Measurements from ENCODE around the gene RPS6KA3. TPM values are rescaled to one million over a fixed set of nuclear protein-coding genes. Genes with fewer than 3 reads are reported as not detected.

The RPS6KA3 gene
- total RNA-seq, 4 donors from 2014 or later = 41.6 to 57.6 (median 51.4) TPM

DNA sequence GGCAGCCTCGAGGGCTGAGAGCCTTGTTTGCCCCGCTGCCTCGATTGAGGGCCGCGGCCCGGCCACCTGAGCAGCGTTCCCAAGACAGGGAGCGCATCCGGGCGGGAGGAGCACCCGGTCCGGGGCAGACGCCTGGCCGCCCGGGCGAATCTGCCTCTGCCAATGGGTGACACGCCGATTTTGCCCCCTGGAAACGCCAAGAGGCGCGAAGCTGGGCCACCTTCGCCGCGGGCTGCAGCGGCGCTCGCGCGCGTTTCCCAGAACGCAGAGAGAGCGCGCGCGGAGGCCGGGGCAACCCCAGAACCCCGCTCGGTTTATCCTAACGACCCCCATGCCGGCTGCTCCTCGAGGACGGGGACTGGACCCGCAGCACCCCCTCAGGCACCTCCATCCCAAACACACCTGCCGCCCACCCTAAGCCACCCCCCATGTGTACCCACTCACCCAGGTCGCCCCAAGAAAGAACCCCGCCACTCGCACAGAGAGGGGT is 150.6 kb downstream of the RPS6KA3 start:
- 0 to 7% methylated on average over 1 to 3 of the region's 47 CpGs for WGBS, 2 donors
- H3K4me1 ChIP-seq = peaks cover 0 to 10% of the 10 kb centered on the region in 2 donors
- no peak for DNase-seq
- no peak overlapping the region for H3K27ac ChIP-seq
- TF ChIP-seq, protein P1, sequence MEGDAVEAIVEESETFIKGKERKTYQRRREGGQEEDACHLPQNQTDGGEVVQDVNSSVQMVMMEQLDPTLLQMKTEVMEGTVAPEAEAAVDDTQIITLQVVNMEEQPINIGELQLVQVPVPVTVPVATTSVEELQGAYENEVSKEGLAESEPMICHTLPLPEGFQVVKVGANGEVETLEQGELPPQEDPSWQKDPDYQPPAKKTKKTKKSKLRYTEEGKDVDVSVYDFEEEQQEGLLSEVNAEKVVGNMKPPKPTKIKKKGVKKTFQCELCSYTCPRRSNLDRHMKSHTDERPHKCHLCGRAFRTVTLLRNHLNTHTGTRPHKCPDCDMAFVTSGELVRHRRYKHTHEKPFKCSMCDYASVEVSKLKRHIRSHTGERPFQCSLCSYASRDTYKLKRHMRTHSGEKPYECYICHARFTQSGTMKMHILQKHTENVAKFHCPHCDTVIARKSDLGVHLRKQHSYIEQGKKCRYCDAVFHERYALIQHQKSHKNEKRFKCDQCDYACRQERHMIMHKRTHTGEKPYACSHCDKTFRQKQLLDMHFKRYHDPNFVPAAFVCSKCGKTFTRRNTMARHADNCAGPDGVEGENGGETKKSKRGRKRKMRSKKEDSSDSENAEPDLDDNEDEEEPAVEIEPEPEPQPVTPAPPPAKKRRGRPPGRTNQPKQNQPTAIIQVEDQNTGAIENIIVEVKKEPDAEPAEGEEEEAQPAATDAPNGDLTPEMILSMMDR (IDR thresholded peaks at IDR 0.05) = no peak
- TF ChIP-seq POLR2A (IDR thresholded peaks at IDR 0.05) = no peak
- no peaks in the 10 kb centered on the region for H3K27me3 ChIP-seq
- intact Hi-C loops (cut with DNase I) = no loop called here
- H3K9me3 ChIP-seq = no peaks in the 10 kb centered on the region
- no peak overlapping the region for H3K4me3 ChIP-seq (replicated peaks in 1 of 3)
- H3K36me3 ChIP-seq = no peaks in the 10 kb centered on the region

DNA sequence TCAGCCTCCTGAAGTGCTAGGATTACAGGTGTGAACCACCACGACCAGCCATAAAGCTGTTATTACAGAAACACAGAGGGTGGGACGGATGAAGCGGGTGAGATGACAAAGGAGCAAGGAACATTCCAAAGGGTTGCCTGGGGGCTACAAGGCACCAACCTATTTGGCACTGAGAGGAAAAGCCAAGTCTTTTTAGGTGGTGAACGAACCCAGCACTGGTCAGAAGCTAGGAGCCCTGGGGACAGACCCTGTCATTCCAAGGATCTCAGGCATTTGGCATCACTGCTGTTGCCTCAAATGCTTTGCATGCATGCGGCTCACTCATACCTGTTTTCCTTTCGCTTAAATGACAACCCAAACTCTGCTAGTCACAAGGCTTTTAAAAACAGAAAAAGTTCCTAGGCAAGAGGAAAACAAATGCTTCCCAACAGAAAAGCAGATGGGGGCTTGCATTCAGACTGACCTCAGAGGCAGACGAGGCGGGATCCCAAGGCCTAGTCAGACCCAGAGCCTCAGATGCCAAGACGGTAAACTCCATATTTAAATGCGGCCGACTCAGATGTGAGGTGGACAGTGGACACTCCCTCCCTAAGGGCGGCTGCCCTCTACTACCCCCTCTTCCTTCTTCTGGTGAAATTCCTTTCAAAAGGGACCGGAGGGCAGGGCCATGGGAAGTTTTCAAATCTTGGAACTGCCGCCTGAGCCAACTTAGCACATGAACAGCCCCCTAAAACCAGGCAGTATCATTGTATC is 154.5 kb downstream of the RPS6KA3 start:
- no peak for TF ChIP-seq POLR2A (IDR thresholded peaks at IDR 0.05)
- TF ChIP-seq, protein P1 (IDR thresholded peaks at IDR 0.05) = no peak
- WGBS, 2 donors = 86 to 93% methylated on average over 13 to 14 of the region's 14 CpGs
- DNase-seq = no peak
- Histone ChIP-seq H3K4me3 (replicated peaks in 1 of 3) (no peak overlapping the region), H3K27ac (no peak overlapping the region), H3K36me3 (no peaks in the 10 kb centered on the region), H3K27me3 (no peaks in the 10 kb centered on the region), H3K9me3 (no peaks in the 10 kb centered on the region), H3K4me1 (peaks cover 0 to 10% of the 10 kb centered on the region in 2 donors)
- intact Hi-C loops (cut with DNase I) = no loop called here

DNA sequence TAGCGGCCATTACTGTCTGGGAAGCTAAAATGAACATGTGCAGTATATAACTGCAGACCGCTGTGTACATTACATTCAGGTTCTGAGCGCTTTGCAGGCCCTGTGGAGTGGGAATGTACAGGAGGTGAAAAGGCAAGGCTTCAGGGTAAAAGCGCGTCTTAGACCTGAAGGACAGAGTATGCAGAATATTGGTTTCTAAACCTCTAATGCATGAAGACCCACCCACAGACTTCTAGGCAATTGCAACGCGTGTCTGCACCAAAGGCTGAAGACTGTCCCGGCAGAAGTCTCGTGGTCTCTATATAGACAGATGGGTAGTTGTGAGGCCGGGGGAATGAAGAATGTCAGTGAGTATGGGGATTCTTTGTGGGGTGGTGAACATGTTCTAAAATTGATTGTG is 155.4 kb downstream of the RPS6KA3 start:
- no peak for DNase-seq
- TF ChIP-seq, protein P1 (IDR thresholded peaks at IDR 0.05) = no peak
- no peak for TF ChIP-seq POLR2A (IDR thresholded peaks at IDR 0.05)
- Histone ChIP-seq H3K4me1 (peaks cover 0 to 4% of the 10 kb centered on the region in 2 donors), H3K4me3 (replicated peaks in 1 of 3) (no peak overlapping the region), H3K27me3 (no peaks in the 10 kb centered on the region), H3K27ac (no peak overlapping the region), H3K9me3 (no peaks in the 10 kb centered on the region), H3K36me3 (no peaks in the 10 kb centered on the region)
- WGBS, 2 donors = 94 to 98% methylated on average over 10 of the region's 10 CpGs
- intact Hi-C loops (cut with DNase I) = no loop called here

DNA sequence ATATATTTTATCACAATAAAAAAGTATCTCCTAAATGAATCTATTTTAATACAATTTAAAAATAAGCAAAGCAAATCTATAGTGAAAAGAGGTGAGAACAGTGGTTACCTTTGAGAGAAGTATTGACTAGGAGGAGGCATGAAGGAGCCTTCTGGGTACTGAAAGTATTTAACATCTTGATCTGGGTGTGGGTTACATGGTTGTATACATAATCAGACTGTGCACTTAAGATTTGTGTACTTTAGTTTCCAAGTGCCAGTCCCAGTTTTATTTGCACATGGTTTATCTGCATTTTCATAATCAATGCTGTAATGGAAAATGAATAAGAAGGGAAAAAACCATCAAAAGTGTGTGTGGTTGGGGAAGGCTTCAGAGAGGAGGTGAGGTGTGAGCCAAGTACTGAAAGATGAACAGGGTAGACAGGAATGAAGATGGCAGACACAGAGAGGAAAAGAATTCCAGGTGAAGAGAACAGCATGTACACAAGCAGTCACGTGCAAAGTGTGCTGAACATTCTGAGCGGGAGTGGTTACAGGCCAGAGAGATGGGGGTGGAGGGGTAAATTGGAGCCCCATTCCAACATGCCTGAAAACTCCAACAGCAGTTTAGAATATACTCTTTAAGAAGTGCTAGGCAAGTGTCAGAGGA is 164.7 kb downstream of the RPS6KA3 start:
- no peak for TF ChIP-seq POLR2A (IDR thresholded peaks at IDR 0.05)
- TF ChIP-seq, protein P1 (IDR thresholded peaks at IDR 0.05) = no peak
- Histone ChIP-seq H3K27ac (no peak overlapping the region), H3K36me3 (no peaks in the 10 kb centered on the region), H3K4me1 (no peaks in the 10 kb centered on the region), H3K4me3 (replicated peaks in 1 of 3) (no peak overlapping the region), H3K27me3 (no peaks in the 10 kb centered on the region), H3K9me3 (no peaks in the 10 kb centered on the region)
- 92 to 94% methylated on average over 2 of the region's 2 CpGs for WGBS, 2 donors
- no peak for DNase-seq
- intact Hi-C loops (cut with DNase I) = no loop called here

Small RNA genes lying within 50 kb of the gene (small RNA-seq; reads per million reads assigned to genes)
- gene RF00493 = 44.8 reads per million, percentile 95 among the genes with 10 or more reads in this experiment
- not detected for gene RF00494

Other genes with a start within 250 kb of the RPS6KA3 start
- under 1 TPM in 2 of 4 donors, not detected in 2; 0.22 to 0.27 TPM for gene MAP7D2, start 150.0 kb downstream of the RPS6KA3 start, total RNA-seq
- 10 to 100 TPM; 47.0 to 63.6 (median 57.3) TPM for gene EIF1AX, start 125.1 kb downstream of the RPS6KA3 start, total RNA-seq

Measured in thyroid gland (tissue), 4 donors.